NCI-H187 treated with DMSO at 0.1 percent for 48 hours (cell line): ENCODE data around the gene CTTNBP2NL.
"Not testable (repeated sequence)": the region's sequence is repeated elsewhere in the genome, so short reads cannot be mapped to it uniquely, and the experiment has no call there.

Experiments
- DNase-seq: peaks from one replicate; lab custom pipeline; 2025; lab: John Stamatoyannopoulos, UW

The CTTNBP2NL gene

DNA sequence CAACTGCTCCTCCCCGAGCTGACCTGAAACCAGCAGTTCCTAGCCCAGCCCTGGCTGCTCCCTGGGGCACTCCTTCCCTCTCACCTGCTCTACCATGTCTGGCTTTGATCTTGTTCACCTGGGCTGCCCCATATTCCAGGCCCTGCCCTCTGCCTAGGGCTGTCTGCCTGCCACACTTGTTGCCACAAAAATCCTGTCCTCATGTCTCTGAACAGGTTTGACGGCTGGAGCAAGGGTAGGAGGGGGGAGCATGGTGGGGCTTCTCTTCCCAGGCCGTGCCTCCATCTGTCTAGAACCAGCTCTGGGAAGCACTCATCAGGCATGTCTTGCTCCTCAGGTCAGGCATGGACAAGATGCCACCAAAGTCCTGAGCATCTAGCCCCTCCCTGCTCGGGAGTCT, 68.5 kb downstream of the CTTNBP2NL start:
- no peak for DNase-seq

DNA sequence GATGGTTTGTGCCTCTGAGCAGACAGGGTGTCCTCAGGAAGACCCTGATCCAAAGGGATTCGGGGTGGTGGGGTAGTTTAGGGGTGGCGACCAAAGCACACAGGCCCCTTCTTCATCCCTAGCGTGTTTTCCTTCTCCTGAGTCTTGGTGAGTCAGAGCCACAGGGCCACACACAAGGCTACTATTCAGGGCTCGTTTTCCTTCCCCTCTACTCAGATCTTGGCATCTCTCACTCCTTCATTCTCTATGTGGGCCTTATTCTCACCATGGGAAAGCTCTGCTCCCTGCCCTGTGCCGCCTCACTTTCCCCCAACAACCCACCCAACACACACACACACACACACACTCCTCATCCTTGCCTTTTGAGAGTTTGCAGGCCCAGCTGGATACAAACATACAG, 69.1 kb downstream of the CTTNBP2NL start:
- DNase-seq: no peak

DNA sequence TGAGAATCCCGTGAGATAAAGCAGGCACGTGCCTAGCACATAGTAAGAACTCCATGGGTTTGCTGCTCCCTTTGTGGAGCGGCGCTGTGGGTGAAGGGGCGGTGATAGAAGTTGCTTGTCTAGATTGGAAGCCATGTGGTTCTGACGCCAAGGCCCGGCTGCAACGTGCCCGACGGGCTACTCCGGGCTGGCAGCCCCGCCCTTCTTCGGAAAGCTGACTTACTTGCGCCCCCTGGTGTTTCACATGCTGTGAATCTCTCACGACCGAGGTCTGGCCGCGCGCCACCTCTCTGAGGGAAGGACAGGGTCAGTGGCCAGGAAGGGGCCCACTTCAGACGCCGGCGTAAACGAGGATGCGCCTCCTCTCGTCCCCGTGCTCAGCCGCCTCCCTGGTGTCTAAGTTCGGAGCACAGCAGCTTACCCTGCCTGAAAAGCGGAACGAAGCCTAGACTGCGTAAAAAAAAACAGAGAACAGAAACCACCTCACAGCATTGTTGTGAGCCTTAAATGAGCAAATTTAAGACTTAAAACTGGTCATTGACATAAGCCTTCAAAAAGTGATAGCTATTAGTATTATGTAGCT, 70.2 kb downstream of the CTTNBP2NL start:
- DNase-seq: peak; percentile 40

DNA sequence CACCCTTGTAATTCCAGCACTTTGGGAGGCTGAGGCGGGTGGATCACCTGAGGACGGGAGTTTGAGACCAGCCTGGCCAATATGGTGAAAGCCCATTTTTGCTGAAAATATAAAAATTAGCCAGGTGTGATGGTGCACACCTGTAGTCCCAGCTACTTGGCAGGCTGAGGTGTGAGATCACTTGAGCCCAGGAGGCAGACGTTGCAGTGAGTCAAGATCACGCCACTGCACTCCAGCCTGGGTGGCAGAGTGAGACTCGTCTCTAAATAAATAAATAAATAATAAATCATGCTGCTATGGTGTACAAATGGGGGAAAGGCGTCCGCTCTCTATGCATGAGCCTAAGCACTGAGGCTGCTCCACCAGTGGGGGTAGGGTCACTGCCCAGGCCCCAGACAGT, 74.3 kb downstream of the CTTNBP2NL start:
- DNase-seq: not testable (repeated sequence)

DNA sequence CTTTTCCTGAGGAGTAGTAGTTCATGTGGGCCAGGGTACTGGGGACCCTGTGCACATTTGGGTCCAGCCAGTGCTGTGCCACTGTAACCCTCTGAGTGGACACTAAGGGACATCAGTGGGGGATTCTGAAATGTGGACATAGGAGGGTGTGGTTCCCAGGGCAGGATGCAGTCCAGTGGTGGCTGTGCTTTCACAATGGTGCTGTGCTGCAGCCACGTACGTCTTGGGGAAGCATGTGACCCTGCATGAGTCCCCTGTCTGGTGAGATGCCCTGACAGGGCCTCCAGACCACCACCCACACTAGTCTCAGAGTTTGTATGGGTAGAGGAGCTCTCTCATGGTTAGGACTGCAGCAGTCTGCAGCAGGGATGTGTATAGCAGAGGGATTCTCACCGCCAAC, 75.0 kb downstream of the CTTNBP2NL start:
- DNase-seq: no peak

DNA sequence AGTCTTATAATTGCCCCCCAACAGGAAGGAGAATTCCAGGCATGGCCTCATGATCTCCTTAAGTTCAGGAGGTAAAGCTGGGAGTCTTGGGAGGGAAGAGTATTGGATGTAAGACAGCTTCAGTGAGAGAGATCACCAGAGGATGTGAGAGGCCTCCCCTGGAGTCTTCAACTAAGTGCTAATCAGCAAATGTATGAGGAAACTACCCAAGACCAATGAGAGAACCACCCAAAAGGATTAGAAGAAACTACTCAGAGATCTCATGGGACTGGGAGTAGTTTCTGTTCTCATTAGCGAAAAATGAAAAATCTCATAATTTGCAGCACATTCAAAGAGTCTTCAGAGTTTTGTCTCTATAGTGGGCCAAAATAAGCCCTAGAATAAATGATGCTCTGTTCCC, 76.1 kb downstream of the CTTNBP2NL start:
- DNase-seq: no peak

DNA sequence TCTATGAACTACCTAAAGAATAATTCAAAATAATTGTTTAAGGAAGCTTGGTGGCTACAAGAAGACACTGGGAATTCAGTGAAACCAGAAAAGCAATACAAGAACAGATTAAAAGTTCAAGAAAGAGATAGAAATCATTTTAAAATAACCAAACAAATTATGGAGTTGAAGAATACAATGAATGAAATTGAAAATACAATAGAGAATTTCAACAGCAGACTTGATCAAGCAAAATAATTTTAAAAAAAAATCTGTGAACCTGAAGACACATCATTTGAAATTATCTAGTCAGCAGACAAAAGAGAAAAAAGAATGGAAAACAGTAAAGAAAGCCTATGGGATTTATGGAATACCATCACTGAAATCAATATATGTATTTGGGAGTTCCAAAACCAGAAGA, 81.5 kb downstream of the CTTNBP2NL start:
- DNase-seq: no peak

DNA sequence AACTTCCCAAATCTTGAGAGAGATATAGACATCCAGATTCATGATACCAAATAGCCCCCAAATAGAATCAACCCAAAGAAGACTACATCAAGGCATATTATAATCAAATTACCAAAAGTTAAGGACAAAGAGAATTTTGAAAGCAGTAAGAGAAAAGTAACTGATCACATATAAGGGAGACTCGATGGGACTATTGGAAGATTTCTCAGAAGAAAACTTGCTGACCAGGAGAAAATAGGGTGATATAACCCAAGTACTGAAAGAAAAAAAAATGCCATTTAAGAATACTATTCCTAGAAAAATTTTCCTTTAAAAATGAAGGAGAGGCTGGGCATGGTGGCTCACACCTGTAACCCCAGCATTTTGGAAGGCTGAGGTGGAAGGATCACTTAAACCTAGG, 82.3 kb downstream of the CTTNBP2NL start:
- no peak for DNase-seq

DNA sequence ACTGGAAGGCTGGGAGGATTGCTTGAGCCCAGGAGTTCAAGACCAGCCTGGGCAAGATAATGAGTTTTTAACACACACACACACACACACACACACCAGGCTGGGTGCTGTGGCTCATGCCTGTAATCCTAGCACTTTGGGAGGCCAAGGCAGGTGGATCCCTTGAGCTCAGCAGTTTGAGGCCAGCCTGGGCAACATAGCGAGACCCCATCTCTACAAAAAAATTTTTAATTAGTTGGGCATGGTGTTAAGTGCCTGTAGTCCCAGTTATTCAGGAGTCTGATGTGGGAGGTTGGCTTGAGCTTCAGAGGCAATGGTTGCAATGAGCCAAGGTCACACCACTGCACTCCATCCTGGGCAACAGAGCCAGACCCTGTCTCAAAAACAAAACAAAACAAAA, 90.0 kb downstream of the CTTNBP2NL start:
- not testable (repeated sequence) for DNase-seq

DNA sequence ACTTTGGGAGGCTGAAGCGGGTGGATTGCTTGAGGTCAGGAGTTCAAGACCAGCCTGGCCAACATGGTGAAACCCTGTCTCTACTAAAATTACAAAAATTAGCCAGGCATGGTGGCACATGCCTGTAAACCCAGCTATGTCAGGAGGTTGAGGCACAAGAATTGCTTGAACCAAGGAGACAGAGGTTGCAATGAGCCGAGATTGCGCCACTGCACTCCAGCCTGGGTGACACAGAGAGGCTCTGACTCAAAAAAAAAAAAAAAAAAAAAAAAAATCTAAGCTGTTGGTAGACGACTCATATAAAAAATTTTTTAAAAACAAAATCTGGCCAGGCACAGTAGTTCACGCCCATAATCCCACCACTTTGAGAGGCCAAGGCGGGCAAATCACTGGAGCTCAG, 91.7 kb downstream of the CTTNBP2NL start:
- DNase-seq: not testable (repeated sequence)

DNA sequence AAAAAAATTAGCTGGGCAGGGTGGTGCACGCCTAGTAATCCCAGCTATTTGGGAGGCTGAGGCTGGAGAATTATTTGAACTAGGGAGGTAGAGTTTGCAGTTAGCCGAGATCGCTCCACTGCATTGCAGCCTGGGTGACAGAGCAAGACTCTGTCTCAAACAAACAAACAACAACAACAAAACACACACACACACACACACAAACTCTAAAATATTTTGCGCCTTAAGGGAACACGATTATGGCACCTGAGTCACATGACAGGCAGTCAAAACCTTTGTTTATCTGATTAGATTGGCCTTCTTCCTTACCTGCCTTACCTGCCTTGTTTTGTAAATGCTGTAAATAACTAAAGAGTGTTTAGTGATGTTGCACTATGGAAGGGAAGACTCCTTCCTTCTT, 92.1 kb downstream of the CTTNBP2NL start:
- DNase-seq: no peak

DNA sequence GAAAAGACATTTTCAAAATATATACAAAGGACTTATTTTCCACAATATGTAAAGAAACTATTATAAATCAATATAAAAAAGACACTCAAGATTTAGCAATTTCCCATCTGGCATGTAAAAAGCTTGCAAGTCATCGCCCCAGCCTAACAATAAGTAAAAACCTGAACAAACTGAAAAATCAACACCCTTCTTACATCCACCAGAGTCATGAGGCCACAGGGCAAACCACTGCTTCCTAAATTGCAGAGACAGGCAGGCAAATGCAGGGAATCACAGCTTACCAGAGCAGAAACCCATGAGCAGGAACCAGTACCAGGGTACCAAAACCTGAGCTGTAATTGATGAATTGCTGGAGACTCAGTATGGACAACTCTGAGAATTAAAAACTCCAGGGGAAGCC, 96.1 kb downstream of the CTTNBP2NL start:
- no peak for DNase-seq

DNA sequence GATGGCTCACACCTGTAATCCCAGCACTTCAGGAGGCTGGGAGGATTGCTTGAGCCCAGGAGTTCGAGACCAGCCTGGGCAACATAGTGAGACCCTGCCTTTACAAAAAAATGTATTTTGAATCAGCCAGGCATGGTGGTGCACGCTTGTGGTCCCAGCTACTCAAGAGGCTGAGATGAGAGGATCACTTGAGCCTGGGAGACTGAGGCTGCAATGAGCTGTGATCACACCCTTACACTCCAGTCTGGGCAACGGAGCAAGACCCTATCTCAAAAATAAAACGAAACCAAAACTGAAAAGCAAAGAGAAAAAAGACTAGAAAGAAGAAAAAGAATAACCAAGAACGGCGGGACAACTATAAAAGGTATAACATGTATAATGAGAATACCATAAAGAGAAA, 97.3 kb downstream of the CTTNBP2NL start:
- DNase-seq: no peak

DNA sequence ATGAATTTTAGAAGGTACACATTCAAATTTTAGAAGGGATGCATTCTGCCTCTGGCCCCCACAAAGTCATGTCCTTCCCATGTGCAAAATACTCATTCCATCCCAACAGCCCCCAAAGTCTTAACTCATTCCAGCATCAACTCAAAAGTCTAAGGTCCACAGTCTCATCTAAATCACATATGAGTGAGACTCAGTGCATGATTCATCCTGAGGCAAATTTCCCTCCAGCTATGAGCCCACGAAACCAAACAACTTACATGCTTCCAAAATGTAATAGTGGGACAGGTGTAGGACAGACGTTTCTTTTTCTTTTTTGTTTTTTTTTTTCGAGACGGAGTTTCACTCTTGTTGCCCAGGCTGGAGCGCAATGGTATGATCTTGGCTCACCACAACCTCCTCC, 100.3 kb downstream of the CTTNBP2NL start:
- DNase-seq: no peak

DNA sequence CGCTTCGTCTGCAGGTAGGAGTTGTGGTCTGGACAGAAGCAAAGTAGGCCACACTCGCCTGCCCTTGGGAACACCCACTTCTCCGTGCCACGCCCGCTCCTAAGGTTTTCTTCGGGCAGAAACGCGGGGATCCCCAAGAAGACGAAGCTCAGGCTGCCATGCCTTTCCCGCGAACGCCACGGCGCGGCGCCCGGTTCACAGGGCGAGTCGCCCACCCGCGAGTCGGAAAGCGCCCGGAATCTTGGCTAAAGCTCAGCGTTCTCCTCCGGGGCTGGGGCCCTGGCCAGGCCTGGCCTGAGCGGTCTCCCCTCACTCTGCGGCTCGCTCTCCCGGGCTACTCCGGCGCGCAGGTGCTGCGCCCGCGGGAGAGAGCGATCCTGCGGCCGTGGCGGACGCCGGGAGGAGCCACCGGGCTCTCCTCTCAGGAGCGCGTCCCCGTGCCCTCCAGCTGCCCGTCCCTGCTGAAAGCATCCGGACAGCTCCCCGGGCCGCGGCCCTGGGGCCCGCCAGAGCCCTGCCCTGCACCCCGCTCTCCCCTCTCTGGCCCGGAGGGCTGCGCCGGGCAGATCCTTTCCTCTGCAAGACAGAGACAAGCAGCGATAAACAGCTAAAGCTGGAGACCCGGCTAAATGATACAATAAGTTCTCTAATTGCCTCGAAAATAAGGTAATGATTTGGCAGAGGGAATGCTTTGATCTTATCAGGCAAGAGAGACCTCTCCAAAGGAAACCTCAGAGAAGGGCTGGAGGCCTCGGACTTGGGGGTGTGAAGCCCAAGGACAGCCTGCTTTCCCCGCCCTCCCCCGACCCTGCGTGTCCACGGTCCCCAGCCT, 106.0 kb downstream of the CTTNBP2NL start:
- DNase-seq: no peak

DNA sequence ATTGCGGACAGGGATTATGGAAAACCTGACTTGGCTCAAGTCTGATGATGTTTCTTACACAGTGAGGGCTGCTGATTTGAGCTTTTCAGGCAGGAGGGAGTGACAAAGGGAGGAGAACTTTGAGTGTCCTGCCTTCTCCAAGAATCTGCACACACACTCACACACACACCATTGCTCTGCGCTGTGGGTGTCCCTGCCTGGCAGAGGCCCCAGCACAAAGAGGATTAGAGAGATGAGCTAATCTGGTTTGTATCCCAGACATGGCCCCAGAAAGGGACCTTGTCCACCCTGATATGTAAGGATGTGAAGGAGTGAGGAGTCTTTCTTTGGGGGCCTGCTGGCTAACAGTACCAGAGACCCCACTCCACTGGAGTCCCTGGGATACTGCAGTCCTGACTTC, 106.8 kb downstream of the CTTNBP2NL start:
- no peak for DNase-seq

DNA sequence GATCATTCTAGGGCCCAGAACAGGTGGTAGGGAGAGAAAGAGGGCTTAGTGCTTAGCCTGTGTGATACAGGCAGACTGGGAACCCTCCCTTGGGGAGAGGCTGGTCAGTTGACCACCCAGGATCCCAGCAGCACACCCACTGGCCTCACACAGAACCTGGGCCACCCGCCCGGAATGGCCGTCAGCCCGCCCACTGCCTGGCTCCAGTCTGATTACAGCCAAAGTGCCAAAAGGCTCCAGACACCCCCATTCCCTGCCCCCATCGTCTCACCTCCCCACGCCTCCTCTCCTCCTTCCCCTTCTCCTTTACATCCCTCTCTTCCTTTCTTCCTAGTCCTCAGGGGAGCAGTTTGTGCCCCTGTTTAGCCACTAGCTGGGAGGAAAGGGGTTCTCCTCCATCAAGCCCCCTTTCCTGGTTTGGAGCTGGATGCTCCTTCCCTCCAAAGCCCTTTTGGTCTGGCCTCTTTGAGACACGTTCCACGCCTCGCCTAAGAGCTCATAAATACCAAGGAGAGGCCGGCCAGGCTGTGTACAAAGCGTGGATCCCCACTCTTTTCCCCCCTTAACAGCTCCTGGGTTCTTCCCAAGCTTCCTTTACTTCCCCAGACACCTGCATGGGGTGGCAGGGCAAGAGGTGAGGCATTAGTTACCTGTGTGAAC, 108.1 kb downstream of the CTTNBP2NL start:
- DNase-seq: no peak

DNA sequence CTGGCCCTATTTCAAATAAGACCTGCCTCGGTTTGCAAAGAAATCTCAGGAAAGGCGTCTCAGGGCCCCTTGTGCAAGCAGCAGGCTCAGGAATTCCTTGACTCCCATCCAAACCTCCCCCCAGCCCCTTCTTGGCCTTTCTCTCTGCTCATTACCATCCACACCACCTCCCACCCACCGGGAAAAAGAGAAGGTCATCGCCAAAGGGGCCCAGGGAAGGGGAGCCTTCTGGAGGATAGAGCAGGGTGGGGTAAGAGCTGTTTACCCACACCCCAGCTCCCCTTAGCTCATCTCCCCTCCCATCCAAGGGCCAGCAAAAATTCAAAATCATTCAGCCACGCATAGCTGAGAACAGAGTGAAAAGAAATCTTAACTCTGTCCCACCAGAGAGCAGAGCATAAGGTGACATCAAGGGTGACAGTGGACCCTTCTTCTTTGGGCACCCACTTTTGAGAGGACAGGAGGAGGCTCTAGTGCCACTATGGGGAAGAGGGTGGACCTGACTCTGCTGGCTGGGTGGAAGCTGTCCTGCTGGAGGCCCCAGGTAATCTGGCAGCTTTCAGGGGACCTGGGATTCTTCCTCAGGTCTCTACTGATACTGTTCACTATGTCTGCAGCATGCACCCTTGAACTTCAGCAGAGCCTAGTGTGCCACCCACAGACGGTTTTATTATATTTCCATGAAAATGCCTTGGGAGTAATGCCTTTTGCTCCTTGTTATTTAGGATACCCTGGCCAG, 108.8 kb downstream of the CTTNBP2NL start:
- no peak for DNase-seq

DNA sequence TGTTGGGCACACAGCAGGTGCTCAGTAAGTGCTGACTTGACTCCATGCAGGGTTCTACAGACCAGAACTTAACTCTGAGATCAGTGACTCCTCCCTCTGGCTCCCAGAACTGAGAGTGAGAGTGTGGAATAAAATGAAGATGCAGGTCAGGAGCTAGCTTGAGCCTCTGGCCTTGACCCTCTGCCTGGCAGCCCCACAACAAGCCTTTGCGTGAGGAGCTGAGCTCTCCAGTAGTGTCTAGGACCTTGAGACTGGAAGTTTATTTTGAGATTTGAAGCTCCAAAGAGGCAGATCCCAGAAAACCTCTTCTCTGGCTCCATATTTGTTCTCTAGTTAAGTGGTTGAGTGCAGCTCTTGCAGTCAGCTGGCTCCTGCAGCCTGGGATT, 109.4 kb downstream of the CTTNBP2NL start:
- DNase-seq: no peak

DNA sequence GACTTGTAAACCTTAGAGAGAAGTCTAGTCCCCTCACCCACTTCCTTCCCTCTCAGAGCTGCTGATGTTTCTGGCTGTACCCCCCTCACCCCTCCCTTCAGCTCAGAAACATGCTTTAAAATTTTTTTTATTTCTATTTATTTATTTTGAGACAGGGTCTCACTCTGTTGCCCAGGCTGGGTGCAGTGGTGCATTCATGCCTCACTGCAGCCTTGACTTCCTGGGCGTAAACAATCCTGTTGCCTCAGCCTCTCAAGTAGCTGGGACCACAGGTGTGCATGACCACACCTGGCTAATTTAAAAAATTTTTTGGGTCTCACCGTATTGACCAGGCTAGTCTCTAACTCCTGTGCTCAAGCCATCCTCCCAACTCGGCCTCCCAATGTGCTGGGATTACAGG, 109.9 kb downstream of the CTTNBP2NL start:
- DNase-seq: no peak

DNA sequence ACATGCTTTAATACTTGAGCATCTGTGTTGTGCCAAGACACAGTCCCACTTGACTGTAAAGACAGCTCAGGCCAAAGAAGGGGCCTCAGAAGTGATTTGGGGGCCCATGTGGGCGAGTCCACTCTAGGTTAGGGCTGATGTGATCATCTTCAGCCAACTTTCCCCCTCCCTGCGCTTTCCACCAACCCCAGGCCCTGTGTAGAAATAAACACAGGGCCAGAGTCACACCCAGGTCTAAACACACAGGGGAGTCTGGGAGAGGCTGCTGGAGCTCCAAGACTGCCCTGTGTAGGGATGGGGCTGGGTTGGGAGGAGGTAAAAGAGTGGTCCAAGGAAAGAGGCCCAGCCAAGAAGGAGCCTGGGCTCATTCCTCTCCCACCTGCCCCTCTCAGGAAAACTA, 110.3 kb downstream of the CTTNBP2NL start:
- no peak for DNase-seq

DNA sequence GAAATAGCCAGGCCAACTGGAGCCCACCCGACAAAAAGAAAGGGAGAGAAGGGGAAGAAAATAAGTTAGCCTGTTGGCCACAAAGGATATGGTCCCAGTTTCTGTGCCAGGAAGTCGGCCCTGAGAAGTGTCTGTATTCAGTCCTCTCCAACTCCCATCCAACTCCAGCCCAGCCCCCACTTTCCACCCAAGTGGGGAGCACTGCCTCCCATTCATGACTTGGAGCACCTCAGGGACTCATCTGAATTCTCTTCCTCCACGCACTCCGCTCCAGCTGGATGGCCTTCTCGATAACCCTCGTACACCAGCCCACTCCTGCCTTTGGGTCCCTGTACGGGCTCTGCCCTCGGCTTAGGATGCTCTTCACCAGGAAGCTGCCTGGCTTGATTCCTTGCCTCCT, 110.7 kb downstream of the CTTNBP2NL start:
- DNase-seq: no peak

DNA sequence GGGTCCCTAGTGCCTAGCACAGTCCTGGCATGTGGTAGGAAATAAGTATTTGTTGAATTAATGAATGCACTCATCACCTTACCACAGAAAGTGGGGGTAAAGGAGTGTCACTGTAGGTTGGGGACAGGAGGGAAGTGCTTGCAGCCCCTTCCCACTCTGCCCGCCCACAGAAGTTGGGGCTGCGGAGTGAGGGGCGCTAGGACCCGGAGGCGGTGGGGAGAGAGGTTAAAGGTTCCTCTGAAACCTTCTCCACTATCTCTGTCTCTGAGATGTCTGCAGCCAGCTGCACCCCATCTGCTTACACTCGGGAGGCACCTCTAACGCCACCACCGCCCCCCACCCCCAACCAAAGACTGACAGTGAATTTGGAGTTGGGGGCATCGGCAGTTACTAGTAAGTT, 111.3 kb downstream of the CTTNBP2NL start:
- no peak for DNase-seq
